Endothelial cell of umbilical vein (primary cell): ENCODE results near the gene TENT4A. TPM values are rescaled to one million over a fixed set of nuclear protein-coding genes. Genes with fewer than 3 reads are reported as not detected.
A peak's percentile ranks its signal among the peaks of the same experiment; 100 is the strongest.

Source experiments
- BruUV-seq: library from RNA; stranded (reverse); fragments of 400-500 nt; replicated peaks from 2 replicates; lab custom pipeline; 2021; lab: Mats Ljungman, UMichigan
- CTCF ChIA-PET: fragments of 300-600, 350-600 bp; sonication (Branson Sonifier 250); formaldehyde crosslinking; loops from one replicate; lab custom pipeline; 2021; ENCODE audit warnings: antibody characterized with exemption, inconsistent platforms; lab: Charles Lee
- POLR2A ChIA-PET: fragments of 300-600, 350-600 bp; sonication (Branson Sonifier 250); formaldehyde crosslinking; loops from one replicate; lab custom pipeline; 2021; ENCODE audit warnings: antibody characterized with exemption, inconsistent platforms; lab: Charles Lee
- DNase-seq: peaks from one replicate; pipeline ENCODE4 v3.0.0-alpha.2; 2011; ENCODE audit warnings: low read depth, low spot score
- FAIRE-seq: peaks from 2 replicates; lab custom pipeline; 2011; peaks lifted over from hg19 to GRCh38; lab: Jason Lieb, UNC
- H2AFZ ChIP-seq: 2 replicates; pipeline ENCODE4 v1.6.0; 2012; ENCODE audit warnings: low read depth, low read length, control low read depth, inconsistent platforms
- H3K27ac ChIP-seq: 2 replicates; pipeline ENCODE4 v1.5.1; 2011; ENCODE audit warnings: low read depth, mild to moderate bottlenecking, control low read depth, low read length, moderate library complexity; ENCODE audit not compliant: insufficient read depth
- H3K27me3 ChIP-seq, 2 experiments: 2 replicates each; pipeline versions ENCODE4 v1.6.0 to v1.6.1; 2011; ENCODE audit warnings: low read length in 2 of 2, mixed read lengths in 1 of 2; ENCODE audit not compliant: control insufficient read depth in 2 of 2, insufficient read depth in 2 of 2
- H3K36me3 ChIP-seq, 2 experiments: 2 replicates in 1 of 2; 3 replicates in 1 of 2; pipeline ENCODE4 v1.5.1; 2011; ENCODE audit warnings: low read length in 2 of 2, mild to moderate bottlenecking in 1 of 2, moderate library complexity in 1 of 2; ENCODE audit not compliant: control insufficient read depth in 2 of 2, insufficient read depth in 2 of 2; ENCODE audit errors: extremely low read depth in 1 of 2
- H3K4me1 ChIP-seq: 3 replicates; pipeline ENCODE4 v1.5.1; 2011; ENCODE audit warnings: mild to moderate bottlenecking, low read length; ENCODE audit not compliant: control insufficient read depth, insufficient read depth; ENCODE audit errors: extremely low read depth
- H3K4me2 ChIP-seq: 2 replicates; pipeline ENCODE4 v1.6.1; 2011; ENCODE audit warnings: low read length, control low read depth, mixed read lengths; ENCODE audit not compliant: insufficient read depth
- H3K4me3 ChIP-seq, 3 experiments: fragments of 200-600 bp in 1 of 3; sonication (generic), shearing (Covaris generic) in 1 of 3; replicated peaks in 1 of 3; 2 replicates each; pipeline ENCODE4 v1.5.1; 2011 to 2016; ENCODE audit warnings: control low read depth in 3 of 3, low read length in 3 of 3, mild to moderate bottlenecking in 2 of 3, inconsistent platforms in 1 of 3, low read depth in 1 of 3, moderate library complexity in 1 of 3; ENCODE audit not compliant: insufficient read depth in 1 of 3
- H3K79me2 ChIP-seq: 2 replicates; pipeline ENCODE4 v1.6.0; 2012; ENCODE audit warnings: low read length, inconsistent platforms; ENCODE audit not compliant: control insufficient read depth, insufficient read depth
- H3K9ac ChIP-seq: replicated peaks from 2 replicates; pipeline ENCODE3; 2011; ENCODE audit warnings: low read length, control low read depth; ENCODE audit not compliant: insufficient read depth; ENCODE audit errors: extremely low read depth
- H3K9me1 ChIP-seq: replicated peaks from 3 replicates; pipeline ENCODE4 v1.6.0; 2011; ENCODE audit warnings: mild to moderate bottlenecking, low read length; ENCODE audit not compliant: control insufficient read depth, insufficient read depth; ENCODE audit errors: extremely low read depth
- H3K9me3 ChIP-seq: replicated peaks from 2 replicates; pipeline ENCODE4 v1.5.1; 2012; ENCODE audit warnings: low read length, inconsistent platforms; ENCODE audit not compliant: control insufficient read depth, insufficient read depth
- H4K20me1 ChIP-seq: replicated peaks from 2 replicates; pipeline ENCODE3; 2011; ENCODE audit warnings: mild to moderate bottlenecking, low read length; ENCODE audit not compliant: control insufficient read depth, insufficient read depth; ENCODE audit errors: extremely low read depth
- CTCF ChIP-seq, 2 donors: IDR thresholded peaks; 1 replicate in 1 of 2; 2 replicates in 1 of 2; pipeline ENCODE4 v1.5.1; 2011; ENCODE audit warnings: low read length in 2 of 2, mild to moderate bottlenecking in 2 of 2, moderate library complexity in 2 of 2, control low read depth in 1 of 2, inconsistent platforms in 1 of 2, low read depth in 1 of 2; ENCODE audit not compliant: insufficient read depth in 1 of 2; ENCODE audit errors: extremely low read depth in 1 of 2
- EZH2 ChIP-seq: IDR thresholded peaks from 2 replicates; pipeline ENCODE4 v1.6.1; 2012; ENCODE audit warnings: borderline replicate concordance, low read depth, mild to moderate bottlenecking, moderate library complexity, low read length, inconsistent platforms; ENCODE audit not compliant: severe bottlenecking
- FOS ChIP-seq: IDR thresholded peaks from 2 replicates; pipeline ENCODE4 v1.6.1; 2011; ENCODE audit warnings: mild to moderate bottlenecking, low read length, moderate library complexity, borderline replicate concordance; ENCODE audit not compliant: insufficient read depth
- GATA2 ChIP-seq: IDR thresholded peaks from 2 replicates; pipeline ENCODE4 v1.7.0; 2011; ENCODE audit warnings: low read depth, mild to moderate bottlenecking, moderate library complexity, mixed read lengths, low read length; ENCODE audit not compliant: insufficient read length, insufficient read depth
- JUN ChIP-seq: IDR thresholded peaks from 2 replicates; pipeline ENCODE4 v1.6.1; 2011; ENCODE audit warnings: borderline replicate concordance, low read depth; ENCODE audit not compliant: insufficient read length, insufficient read depth
- MAX ChIP-seq: IDR thresholded peaks from 2 replicates; pipeline ENCODE4 v1.6.1; 2011; ENCODE audit not compliant: insufficient read depth, insufficient read length
- MYC ChIP-seq: IDR thresholded peaks from one replicate; pipeline ENCODE4 v1.6.1; 2011; ENCODE audit warnings: mild to moderate bottlenecking, low read depth, low read length
- POLR2A ChIP-seq: IDR thresholded peaks from 2 replicates; pipeline ENCODE4 v1.6.1; 2012; ENCODE audit warnings: low read depth, mild to moderate bottlenecking, control low read depth, low read length
- POLR2AphosphoS5 ChIP-seq: IDR thresholded peaks from 2 replicates; pipeline ENCODE4 v1.6.1; 2012; ENCODE audit warnings: low read depth, mild to moderate bottlenecking, control low read depth, low read length, moderate library complexity; ENCODE audit not compliant: insufficient read depth
- dilution Hi-C: fragments of 300-500 bp; cut with MboI; formaldehyde crosslinking; loops from one replicate; pipeline ENCODE4 v1.15.0; 2019; ENCODE audit warnings: low sequenced_read_pairs; ENCODE audit not compliant: extremely low pct_ligation_motif_present
- intact Hi-C: fragments of 100-400 bp; cut with micrococcal nuclease; formaldehyde crosslinking; loops from one replicate; pipeline ENCODE4 v1.10.0; 2022
- polyA plus RNA-seq, 4 experiments: library from polyadenylated mRNA; depleted of rRNA in 3 of 4; stranded (reverse) in 3 of 4; unstranded in 1 of 4; fragments of >200 nt; gene quantifications; 2 replicates each; pipeline versions ENCODE4 v1.2.1 to v1.2.3, GENCODE V29; 2011 to 2012; ENCODE audit warnings: missing spikeins in 1 of 4
- total RNA-seq: library from RNA; stranded (reverse); gene quantifications from 2 replicates; pipeline ENCODE4 v1.2.3, GENCODE V29; 2021

The TENT4A gene
- total and polyA plus RNA-seq, 2 donors (not counting 3 experiments of a cell fraction or from before 2014, with no cell fraction given), result 10.2 to 35.4 TPM

- POLR2A ChIA-PET, result interaction anchor here (1.4 to 1.8 kb wide), 2 partner anchors 14 to 20 kb away, joined by 3 to 7 read pairs; no protein-coding TSS in a partner anchor
- Histone ChIP-seq H2AFZ (peak overlapping the region; percentile 93), H3K79me2 (peaks cover 31% of the 10 kb centered on the region), H3K4me3 (peak overlapping the region; percentile 44 to 74 (median 65)), H3K4me2 (peak overlapping the region; percentile 75), H3K27me3 (no peaks in the 10 kb centered on the region), H3K36me3 (no peaks in the 10 kb centered on the region), H4K20me1 (no peaks in the 10 kb centered on the region), H3K27ac (peak overlapping the region; percentile 65), H3K9me1 (no peaks in the 10 kb centered on the region), H3K4me1 (peaks cover 23% of the 10 kb centered on the region), H3K9ac (peak overlapping the region; percentile 36), H3K9me3 (no peaks in the 10 kb centered on the region)
- intact Hi-C loops (loop anchor here (1.0 to 2.0 kb wide), 4 partner anchors 25 to 1289 kb away; partner anchors contain the start of genes ICE1, NSUN2 and SRD5A1), dilution Hi-C loops (no loop called here)
- TF ChIP-seq POLR2AphosphoS5, result no peak
- no peak for TF ChIP-seq POLR2A
- TF ChIP-seq MAX, result no peak
- no peak for TF ChIP-seq FOS
- no peak for TF ChIP-seq CTCF (IDR thresholded peaks at IDR 0.05; ENCODE audit: extremely low read depth in 1 of 2, insufficient read depth in 1 of 2, low read depth in 1 of 2, low read length in 2 of 2)
- no peak for TF ChIP-seq EZH2
- no peak for TF ChIP-seq GATA2
- TF ChIP-seq JUN, result no peak
- no peak for TF ChIP-seq MYC
- CTCF ChIA-PET, result interaction anchor here (1.2 to 2.5 kb wide), 4 partner anchors 18 to 33 kb away, joined by 3 to 14 read pairs (median 6); no protein-coding TSS in a partner anchor
- no peak for FAIRE-seq
- TSS peak; percentile 84 for BruUV-seq
- DNase-seq, result peak; percentile 60
Measured at GRCh38 chr5:6712142-6712576, 1.1 kb upstream of the TENT4A start.
